Dendritic cell treated with granulocyte-macrophage colony-stimulating factor and Interleukin-4, amounts not matched to agents 40 ng/mL and 50 ng/mL, for 4 days (primary cell): ENCODE measurements around the gene ZBTB9.

Experiments
- H3K27ac Mint-ChIP-seq: one replicate; pipeline ENCODE4 v1.8.0; 2022; ENCODE audit warnings: mild to moderate bottlenecking, mixed read lengths
- H3K27me3 Mint-ChIP-seq: one replicate; pipeline ENCODE4 v1.8.0; 2022; ENCODE audit warnings: mild to moderate bottlenecking, mixed read lengths
- H3K36me3 Mint-ChIP-seq: one replicate; pipeline ENCODE4 v1.8.0; 2022; ENCODE audit warnings: low read depth, mixed read lengths
- H3K4me1 Mint-ChIP-seq: one replicate; pipeline ENCODE4 v1.8.0; 2022; ENCODE audit warnings: low read depth, mixed read lengths
- H3K4me3 Mint-ChIP-seq: one replicate; pipeline ENCODE4 v1.8.0; 2022; ENCODE audit warnings: mild to moderate bottlenecking, moderate library complexity, mixed read lengths
- H3K9me3 Mint-ChIP-seq: one replicate; pipeline ENCODE4 v1.8.0; 2022; ENCODE audit warnings: mixed read lengths
- intact Hi-C: fragments of 100-400 bp; cut with micrococcal nuclease; formaldehyde crosslinking; loops from one replicate; pipeline ENCODE4 v1.15.0; 2022

ZBTB9 gene

GRCh38 chr6:33433544-33434191, 20.7 kb upstream of the ZBTB9 start:
- Mint-ChIP-seq H3K4me1 (peaks cover 45% of the 10 kb centered on the region), H3K9me3 (no peaks in the 10 kb centered on the region), H3K27ac (no peak overlapping the region), H3K27me3 (peaks cover 30% of the 10 kb centered on the region), H3K36me3 (peaks cover 25% of the 10 kb centered on the region), H3K4me3 (no peak overlapping the region)
- intact Hi-C loops, result no loop called here

GRCh38 chr6:33434961-33435360, 19.4 kb upstream of the ZBTB9 start:
- intact Hi-C loops, result no loop called here
- Mint-ChIP-seq H3K36me3 (peaks cover 27% of the 10 kb centered on the region), H3K4me3 (no peak overlapping the region)

GRCh38 chr6:33437666-33438065, 16.7 kb upstream of the ZBTB9 start:
- intact Hi-C loops, result no loop called here
- Mint-ChIP-seq H3K9me3 (no peaks in the 10 kb centered on the region), H3K4me3 (no peak overlapping the region), H3K27me3 (peaks cover 10% of the 10 kb centered on the region), H3K4me1 (peaks cover 15% of the 10 kb centered on the region), H3K36me3 (peaks cover 35% of the 10 kb centered on the region), H3K27ac (no peak overlapping the region)

More at GRCh38 chr6:33434961-33435360, 19.4 kb upstream of the ZBTB9 start:
- Mint-ChIP-seq H3K27ac (no peak overlapping the region), H3K9me3 (no peaks in the 10 kb centered on the region), H3K27me3 (peaks cover 25% of the 10 kb centered on the region), H3K4me1 (peaks cover 33% of the 10 kb centered on the region)

- Mint-ChIP-seq H3K27me3 (no peaks in the 10 kb centered on the region), H3K36me3 (peaks cover 42% of the 10 kb centered on the region), H3K4me3 (no peak overlapping the region), H3K4me1 (peaks cover 2% of the 10 kb centered on the region), H3K9me3 (no peaks in the 10 kb centered on the region), H3K27ac (no peak overlapping the region)
- intact Hi-C loops, result no loop called here
Observed at GRCh38 chr6:33438978-33439594, 15.3 kb upstream of the ZBTB9 start.

- H3K4me3 Mint-ChIP-seq, result no peak overlapping the region
- H3K27ac Mint-ChIP-seq, result no peak overlapping the region
- intact Hi-C loops, result no loop called here
Observed at GRCh38 chr6:33439956-33440648, 14.3 kb upstream of the ZBTB9 start.

GRCh38 chr6:33440649-33441309, 13.6 kb upstream of the ZBTB9 start:
- H3K4me3 Mint-ChIP-seq, result no peak overlapping the region
- no peaks in the 10 kb centered on the region for H3K9me3 Mint-ChIP-seq
- H3K27me3 Mint-ChIP-seq, result no peaks in the 10 kb centered on the region
- H3K4me1 Mint-ChIP-seq, result peaks cover 12% of the 10 kb centered on the region
- intact Hi-C loops, result no loop called here
- H3K27ac Mint-ChIP-seq, result no peak overlapping the region
- H3K36me3 Mint-ChIP-seq, result peaks cover 37% of the 10 kb centered on the region

More at GRCh38 chr6:33439956-33440648, 14.3 kb upstream of the ZBTB9 start:
- Mint-ChIP-seq H3K36me3 (peaks cover 41% of the 10 kb centered on the region), H3K4me1 (peaks cover 10% of the 10 kb centered on the region), H3K27me3 (no peaks in the 10 kb centered on the region), H3K9me3 (no peaks in the 10 kb centered on the region)

- H3K27ac Mint-ChIP-seq, result no peak overlapping the region
- intact Hi-C loops, result no loop called here
- no peak overlapping the region for H3K4me3 Mint-ChIP-seq
- H3K27me3 Mint-ChIP-seq, result no peaks in the 10 kb centered on the region
- H3K36me3 Mint-ChIP-seq, result peaks cover 41% of the 10 kb centered on the region
- H3K9me3 Mint-ChIP-seq, result no peaks in the 10 kb centered on the region
- peaks cover 19% of the 10 kb centered on the region for H3K4me1 Mint-ChIP-seq
Observed at GRCh38 chr6:33441457-33441856, 12.9 kb upstream of the ZBTB9 start.

- no peak overlapping the region for H3K27ac Mint-ChIP-seq
- H3K4me3 Mint-ChIP-seq, result no peak overlapping the region
- no peaks in the 10 kb centered on the region for H3K27me3 Mint-ChIP-seq
- intact Hi-C loops, result no loop called here
- H3K36me3 Mint-ChIP-seq, result peaks cover 42% of the 10 kb centered on the region
- no peaks in the 10 kb centered on the region for H3K9me3 Mint-ChIP-seq
- peaks cover 27% of the 10 kb centered on the region for H3K4me1 Mint-ChIP-seq
Observed at GRCh38 chr6:33442283-33442682, 12.1 kb upstream of the ZBTB9 start.

- no peak overlapping the region for H3K27ac Mint-ChIP-seq
- no peaks in the 10 kb centered on the region for H3K27me3 Mint-ChIP-seq
- H3K36me3 Mint-ChIP-seq, result peaks cover 44% of the 10 kb centered on the region
Observed at GRCh38 chr6:33443025-33443424, 11.4 kb upstream of the ZBTB9 start.

GRCh38 chr6:33443619-33444504, 10.5 kb upstream of the ZBTB9 start:
- peaks cover 41% of the 10 kb centered on the region for H3K4me1 Mint-ChIP-seq
- H3K36me3 Mint-ChIP-seq, result peaks cover 44% of the 10 kb centered on the region
- H3K9me3 Mint-ChIP-seq, result no peaks in the 10 kb centered on the region
- no peak overlapping the region for H3K4me3 Mint-ChIP-seq
- no peak overlapping the region for H3K27ac Mint-ChIP-seq
- intact Hi-C loops, result no loop called here
- no peaks in the 10 kb centered on the region for H3K27me3 Mint-ChIP-seq

More at GRCh38 chr6:33443025-33443424, 11.4 kb upstream of the ZBTB9 start:
- Mint-ChIP-seq H3K9me3 (no peaks in the 10 kb centered on the region), H3K4me3 (no peak overlapping the region), H3K4me1 (peaks cover 33% of the 10 kb centered on the region)
- intact Hi-C loops, result no loop called here

GRCh38 chr6:33445119-33445603, 9.2 kb upstream of the ZBTB9 start:
- H3K36me3 Mint-ChIP-seq, result peaks cover 46% of the 10 kb centered on the region
- H3K27ac Mint-ChIP-seq, result peak overlapping the region; percentile 30

GRCh38 chr6:33446356-33446755, 8.0 kb upstream of the ZBTB9 start:
- Mint-ChIP-seq H3K36me3 (peaks cover 46% of the 10 kb centered on the region), H3K27me3 (no peaks in the 10 kb centered on the region), H3K4me1 (peaks cover 65% of the 10 kb centered on the region), H3K27ac (peak overlapping the region; percentile 62), H3K4me3 (no peak overlapping the region), H3K9me3 (no peaks in the 10 kb centered on the region)
- intact Hi-C loops, result no loop called here

More at GRCh38 chr6:33445119-33445603, 9.2 kb upstream of the ZBTB9 start:
- H3K9me3 Mint-ChIP-seq, result no peaks in the 10 kb centered on the region
- intact Hi-C loops, result no loop called here
- no peaks in the 10 kb centered on the region for H3K27me3 Mint-ChIP-seq
- peaks cover 54% of the 10 kb centered on the region for H3K4me1 Mint-ChIP-seq
- H3K4me3 Mint-ChIP-seq, result no peak overlapping the region

- Mint-ChIP-seq H3K27me3 (no peaks in the 10 kb centered on the region), H3K4me1 (peaks cover 91% of the 10 kb centered on the region), H3K36me3 (peaks cover 57% of the 10 kb centered on the region), H3K27ac (peak overlapping the region; percentile 67), H3K9me3 (no peaks in the 10 kb centered on the region), H3K4me3 (no peak overlapping the region)
- intact Hi-C loops, result loop anchor here (5.0 kb wide), 2 partner anchors 38 to 122 kb away; partner anchors contain the start of gene PHF1
Observed at GRCh38 chr6:33450434-33450833, 3.9 kb upstream of the ZBTB9 start.
